ENCODE results near the gene POLE3. TPM values are rescaled to one million over a fixed set of nuclear protein-coding genes. Genes with fewer than 3 reads are reported as not detected.

Gene POLE3
- total RNA-seq, 1 experiment from 2014 or later = 105 TPM

DNA sequence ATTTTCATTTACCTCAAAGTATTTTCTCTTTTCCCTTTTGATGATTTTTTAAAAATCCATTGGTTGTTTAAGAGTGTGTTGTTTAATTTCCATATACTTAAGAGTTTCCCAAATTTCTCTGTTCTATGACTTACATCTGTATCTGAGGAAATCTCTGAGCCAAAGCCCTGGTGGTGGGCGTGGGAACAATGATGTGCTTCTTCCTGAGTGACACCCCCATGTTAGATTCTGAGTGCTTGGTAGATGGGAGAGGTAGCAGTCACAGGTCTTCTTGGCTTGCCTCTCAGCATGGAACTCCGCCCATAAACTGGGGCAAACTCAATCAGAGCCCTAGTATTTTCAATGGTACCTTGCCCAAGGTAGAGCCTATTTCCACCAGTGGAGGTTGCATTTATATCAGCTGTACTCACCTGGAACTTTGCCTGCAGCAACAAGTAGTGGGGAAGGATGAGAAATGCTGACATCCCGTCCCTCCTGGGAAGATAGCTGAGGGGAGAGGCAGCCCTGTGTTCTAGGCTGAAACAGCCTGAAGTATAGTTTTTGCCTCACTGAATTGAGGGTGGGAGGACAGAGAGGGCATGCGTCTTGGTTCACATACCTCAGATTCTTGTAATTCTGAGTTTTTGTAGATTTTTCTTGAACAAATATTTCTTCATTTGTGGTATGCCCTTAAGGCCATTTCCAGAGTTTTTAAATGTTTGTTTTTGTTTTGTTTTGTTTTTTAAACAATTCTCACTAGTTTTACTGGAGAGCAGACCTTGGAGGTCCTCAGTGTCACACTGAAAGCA lies 26.4 kb upstream of the POLE3 start:
- H3K9me3 ChIP-seq (ENCODE audit: low read length) = no peaks in the 10 kb centered on the region
- no peaks in the 10 kb centered on the region for H3K79me2 ChIP-seq (ENCODE audit: low read length)
- H3K4me2 ChIP-seq (ENCODE audit: low read depth, low read length, poor library complexity, severe bottlenecking) = no peak overlapping the region
- H4K20me1 ChIP-seq (ENCODE audit: insufficient read depth, low read depth, low read length) = no peaks in the 10 kb centered on the region
- H3K36me3 ChIP-seq (ENCODE audit: insufficient read depth, low read length) = no peaks in the 10 kb centered on the region
- no peak overlapping the region for H3K4me3 ChIP-seq (ENCODE audit: low read length)
- H3K27me3 ChIP-seq (ENCODE audit: low read length) = no peaks in the 10 kb centered on the region
- no peak for DNase-seq
- no peaks in the 10 kb centered on the region for H3K9me2 ChIP-seq (replicated peaks; ENCODE audit: insufficient read depth, low read length)
- H3K9ac ChIP-seq (ENCODE audit: low read length) = no peak overlapping the region
- no peak overlapping the region for H3K27ac ChIP-seq (ENCODE audit: low read length)
- H3K4me1 ChIP-seq (ENCODE audit: low read length) = no peaks in the 10 kb centered on the region
- H2AFZ ChIP-seq (ENCODE audit: low read length) = no peak overlapping the region

GRCh38 chr9:113431191-113431590 lies 20.7 kb upstream of the POLE3 start:
- no peak for DNase-seq
- H3K9me2 ChIP-seq (replicated peaks; ENCODE audit: insufficient read depth, low read length) = no peaks in the 10 kb centered on the region
- H3K27ac ChIP-seq (ENCODE audit: low read length) = no peak overlapping the region
- no peak overlapping the region for H2AFZ ChIP-seq (ENCODE audit: low read length)
- H3K27me3 ChIP-seq (ENCODE audit: low read length) = no peaks in the 10 kb centered on the region
- H3K4me3 ChIP-seq (ENCODE audit: low read length) = no peak overlapping the region
- no peaks in the 10 kb centered on the region for H3K79me2 ChIP-seq (ENCODE audit: low read length)
- no peaks in the 10 kb centered on the region for H3K36me3 ChIP-seq (ENCODE audit: insufficient read depth, low read length)
- no peak overlapping the region for H3K9ac ChIP-seq (ENCODE audit: low read length)
- no peak overlapping the region for H3K4me2 ChIP-seq (ENCODE audit: low read depth, low read length, poor library complexity, severe bottlenecking)
- peaks cover under 1% of the 10 kb centered on the region; the same call in 1 of the 2 replicates for H3K4me1 ChIP-seq (ENCODE audit: low read length)
- H4K20me1 ChIP-seq (ENCODE audit: insufficient read depth, low read depth, low read length) = no peaks in the 10 kb centered on the region
- no peaks in the 10 kb centered on the region for H3K9me3 ChIP-seq (ENCODE audit: low read length)

DNA sequence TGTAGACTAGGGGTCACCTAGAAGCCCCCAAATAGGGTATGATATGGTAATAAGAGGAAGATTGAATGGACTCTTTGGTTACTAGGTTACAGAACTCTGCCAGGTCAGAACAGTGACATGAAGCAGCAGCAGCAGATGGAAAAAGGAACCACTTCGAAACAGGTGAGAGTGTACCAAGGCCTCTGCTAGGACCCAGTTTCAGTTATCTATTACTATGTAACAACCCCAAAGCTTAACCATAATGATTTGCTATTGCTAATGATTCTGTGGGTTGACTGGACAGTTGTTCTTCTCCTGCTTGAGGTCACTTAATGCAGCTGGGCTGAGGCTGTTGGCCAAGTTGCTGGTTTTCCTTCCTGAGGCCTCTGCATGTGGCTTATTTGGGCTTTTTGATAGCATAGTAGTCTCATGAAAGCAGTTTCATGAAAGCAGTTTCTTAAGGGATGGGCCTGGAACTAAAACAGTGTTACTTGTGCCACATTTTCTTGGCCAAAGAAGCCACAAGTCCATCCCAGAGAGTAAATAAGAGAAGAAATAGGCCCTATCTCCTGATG lies 17.7 kb upstream of the POLE3 start:
- DNase-seq = no peak
- Histone ChIP-seq H3K27ac (ENCODE audit: low read length) (no peak overlapping the region), H3K79me2 (ENCODE audit: low read length) (no peaks in the 10 kb centered on the region), H4K20me1 (ENCODE audit: insufficient read depth, low read depth, low read length) (no peaks in the 10 kb centered on the region), H3K9me2 (replicated peaks; ENCODE audit: insufficient read depth, low read length) (no peaks in the 10 kb centered on the region), H3K4me3 (ENCODE audit: low read length) (no peak overlapping the region), H3K4me1 (ENCODE audit: low read length) (peaks cover 12% of the 10 kb centered on the region), H3K4me2 (ENCODE audit: low read depth, low read length, poor library complexity, severe bottlenecking) (no peak overlapping the region), H2AFZ (ENCODE audit: low read length) (no peak overlapping the region), H3K9ac (ENCODE audit: low read length) (no peak overlapping the region), H3K27me3 (ENCODE audit: low read length) (no peaks in the 10 kb centered on the region), H3K9me3 (ENCODE audit: low read length) (no peaks in the 10 kb centered on the region), H3K36me3 (ENCODE audit: insufficient read depth, low read length) (no peaks in the 10 kb centered on the region)

DNA sequence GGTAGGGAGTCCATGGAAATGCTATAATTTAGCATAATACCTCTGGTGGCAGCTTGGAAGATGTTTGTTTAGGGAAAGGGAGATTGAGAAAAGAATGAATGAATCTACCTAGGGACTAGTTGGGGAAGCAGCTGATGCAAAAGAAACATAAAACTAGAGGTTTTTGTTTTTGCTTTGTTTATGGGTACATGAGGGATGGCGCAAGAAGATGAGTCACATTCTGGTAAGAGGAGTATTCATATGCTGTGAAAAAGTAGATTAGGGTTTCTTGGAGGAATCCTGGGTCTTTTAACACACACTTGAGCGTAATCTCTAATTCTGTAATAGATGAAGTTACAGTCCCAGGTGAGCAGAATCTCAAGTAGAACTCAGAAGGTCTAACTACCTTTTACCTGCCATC lies 17.2 kb upstream of the POLE3 start:
- Histone ChIP-seq H3K79me2 (ENCODE audit: low read length) (no peaks in the 10 kb centered on the region), H3K9me2 (replicated peaks; ENCODE audit: insufficient read depth, low read length) (no peaks in the 10 kb centered on the region), H4K20me1 (ENCODE audit: insufficient read depth, low read depth, low read length) (no peaks in the 10 kb centered on the region), H3K4me2 (ENCODE audit: low read depth, low read length, poor library complexity, severe bottlenecking) (no peak overlapping the region), H3K4me1 (ENCODE audit: low read length) (peaks cover 12% of the 10 kb centered on the region), H3K36me3 (ENCODE audit: insufficient read depth, low read length) (no peaks in the 10 kb centered on the region), H3K9me3 (ENCODE audit: low read length) (no peaks in the 10 kb centered on the region), H3K27me3 (ENCODE audit: low read length) (no peaks in the 10 kb centered on the region), H3K27ac (ENCODE audit: low read length) (no peak overlapping the region), H3K9ac (ENCODE audit: low read length) (no peak overlapping the region), H2AFZ (ENCODE audit: low read length) (no peak overlapping the region), H3K4me3 (ENCODE audit: low read length) (no peak overlapping the region)
- no peak for DNase-seq

- Histone ChIP-seq H3K27ac (ENCODE audit: low read length) (no peak overlapping the region), H4K20me1 (ENCODE audit: insufficient read depth, low read depth, low read length) (no peaks in the 10 kb centered on the region), H2AFZ (ENCODE audit: low read length) (no peak overlapping the region), H3K4me2 (ENCODE audit: low read depth, low read length, poor library complexity, severe bottlenecking) (no peak overlapping the region), H3K9me3 (ENCODE audit: low read length) (no peaks in the 10 kb centered on the region), H3K9me2 (replicated peaks; ENCODE audit: insufficient read depth, low read length) (no peaks in the 10 kb centered on the region), H3K27me3 (ENCODE audit: low read length) (no peaks in the 10 kb centered on the region), H3K79me2 (ENCODE audit: low read length) (no peaks in the 10 kb centered on the region), H3K4me1 (ENCODE audit: low read length) (peaks cover 12% of the 10 kb centered on the region), H3K36me3 (ENCODE audit: insufficient read depth, low read length) (no peaks in the 10 kb centered on the region), H3K4me3 (ENCODE audit: low read length) (no peak overlapping the region), H3K9ac (ENCODE audit: low read length) (no peak overlapping the region)
- DNase-seq = no peak
Measured at GRCh38 chr9:113426701-113427100, 16.2 kb upstream of the POLE3 start.

GRCh38 chr9:113425072-113425471 lies 14.6 kb upstream of the POLE3 start:
- Histone ChIP-seq H3K79me2 (ENCODE audit: low read length) (no peaks in the 10 kb centered on the region), H3K36me3 (ENCODE audit: insufficient read depth, low read length) (no peaks in the 10 kb centered on the region), H3K27ac (ENCODE audit: low read length) (no peak overlapping the region), H3K4me1 (ENCODE audit: low read length) (peaks cover 12% of the 10 kb centered on the region), H3K9me3 (ENCODE audit: low read length) (no peaks in the 10 kb centered on the region), H3K27me3 (ENCODE audit: low read length) (no peaks in the 10 kb centered on the region), H4K20me1 (ENCODE audit: insufficient read depth, low read depth, low read length) (no peaks in the 10 kb centered on the region), H3K4me3 (ENCODE audit: low read length) (no peak overlapping the region), H2AFZ (ENCODE audit: low read length) (no peak overlapping the region), H3K4me2 (ENCODE audit: low read depth, low read length, poor library complexity, severe bottlenecking) (no peak overlapping the region), H3K9me2 (replicated peaks; ENCODE audit: insufficient read depth, low read length) (no peaks in the 10 kb centered on the region), H3K9ac (ENCODE audit: low read length) (no peak overlapping the region)
- DNase-seq = no peak

GRCh38 chr9:113421726-113422125 lies 11.3 kb upstream of the POLE3 start:
- Histone ChIP-seq H3K4me1 (ENCODE audit: low read length) (peaks cover 13% of the 10 kb centered on the region), H4K20me1 (ENCODE audit: insufficient read depth, low read depth, low read length) (no peaks in the 10 kb centered on the region), H3K4me2 (ENCODE audit: low read depth, low read length, poor library complexity, severe bottlenecking) (no peak overlapping the region), H3K27me3 (ENCODE audit: low read length) (no peaks in the 10 kb centered on the region), H2AFZ (ENCODE audit: low read length) (no peak overlapping the region; the same call in 1 of the 2 replicates), H3K9me2 (replicated peaks; ENCODE audit: insufficient read depth, low read length) (no peaks in the 10 kb centered on the region), H3K79me2 (ENCODE audit: low read length) (no peaks in the 10 kb centered on the region), H3K36me3 (ENCODE audit: insufficient read depth, low read length) (no peaks in the 10 kb centered on the region), H3K27ac (ENCODE audit: low read length) (no peak overlapping the region), H3K4me3 (ENCODE audit: low read length) (no peak overlapping the region), H3K9ac (ENCODE audit: low read length) (no peak overlapping the region), H3K9me3 (ENCODE audit: low read length) (no peaks in the 10 kb centered on the region)
- no peak for DNase-seq

GRCh38 chr9:113417370-113417769 lies 6.9 kb upstream of the POLE3 start:
- no peak overlapping the region for H3K9ac ChIP-seq (ENCODE audit: low read length)
- no peaks in the 10 kb centered on the region for H4K20me1 ChIP-seq (ENCODE audit: insufficient read depth, low read depth, low read length)
- H3K27ac ChIP-seq (ENCODE audit: low read length) = no peak overlapping the region
- H3K4me3 ChIP-seq (ENCODE audit: low read length) = no peak overlapping the region
- H3K4me1 ChIP-seq (ENCODE audit: low read length) = peaks cover 10% of the 10 kb centered on the region
- H3K9me3 ChIP-seq (ENCODE audit: low read length) = no peaks in the 10 kb centered on the region
- no peaks in the 10 kb centered on the region for H3K27me3 ChIP-seq (ENCODE audit: low read length)
- no peaks in the 10 kb centered on the region for H3K36me3 ChIP-seq (ENCODE audit: insufficient read depth, low read length)
- H3K79me2 ChIP-seq (ENCODE audit: low read length) = no peaks in the 10 kb centered on the region
- H2AFZ ChIP-seq (ENCODE audit: low read length) = no peak overlapping the region
- DNase-seq = no peak
- no peaks in the 10 kb centered on the region for H3K9me2 ChIP-seq (replicated peaks; ENCODE audit: insufficient read depth, low read length)
- no peak overlapping the region for H3K4me2 ChIP-seq (ENCODE audit: low read depth, low read length, poor library complexity, severe bottlenecking)
